HL-60 (cell line): ENCODE data around the gene YY1.

Experiments
- CTCF ChIP-seq: IDR thresholded peaks from one replicate; pipeline ENCODE4 v1.5.1; 2011; ENCODE audit warnings: low read length, control low read depth, inconsistent platforms; ENCODE audit not compliant: insufficient read depth
- GABPA ChIP-seq: IDR thresholded peaks from 2 replicates; pipeline ENCODE4 v1.6.1; 2012; ENCODE audit warnings: low read depth

- TF ChIP-seq GABPA (no peak), CTCF (no peak)
Observed at GRCh38 chr14:100281286-100282082, 42.5 kb downstream of the YY1 start.
